GM10266 (cell line): ENCODE measurements around the gene NDUFS6.

Source experiments
- DNase-seq: peaks from one replicate; pipeline ENCODE4 v3.0.0; 2012; ENCODE audit errors: extremely low spot score
- CTCF ChIP-seq: IDR thresholded peaks from 2 replicates; pipeline ENCODE4 v1.5.1; 2012; ENCODE audit warnings: mild to moderate bottlenecking, low read depth; ENCODE audit not compliant: control insufficient read depth, insufficient read depth; ENCODE audit errors: missing control alignments

NDUFS6 gene

GRCh38 chr5:1765880-1766235 lies 35.3 kb upstream of the NDUFS6 start:
- no peak for TF ChIP-seq CTCF
- no peak for DNase-seq

- DNase-seq = no peak
- TF ChIP-seq CTCF = no peak
Observed at GRCh38 chr5:1767524-1768282, 33.5 kb upstream of the NDUFS6 start.

- DNase-seq = no peak
- no peak for TF ChIP-seq CTCF
Observed at GRCh38 chr5:1768283-1769000, 32.8 kb upstream of the NDUFS6 start.

- no peak for DNase-seq
- no peak for TF ChIP-seq CTCF
Observed at GRCh38 chr5:1769017-1769640, 32.1 kb upstream of the NDUFS6 start.

- TF ChIP-seq CTCF = no peak
- no peak for DNase-seq
Observed at GRCh38 chr5:1769752-1770442, 31.3 kb upstream of the NDUFS6 start.

GRCh38 chr5:1770443-1770802 lies 30.8 kb upstream of the NDUFS6 start:
- no peak for TF ChIP-seq CTCF
- DNase-seq = no peak
